ENCODE data around the gene BAK1. TPM values are rescaled to one million over a fixed set of nuclear protein-coding genes. Genes with fewer than 3 reads are reported as not detected.
A peak's percentile ranks its signal among the peaks of the same experiment; 100 is the strongest.

Gene BAK1
- total RNA-seq, 3 donors from 2014 or later, result 6.7 to 11.1 (median 7.0) TPM

- no peaks in the 10 kb centered on the region for H3K9me3 ChIP-seq
- no peaks in the 10 kb centered on the region for H3K4me1 ChIP-seq
- intact Hi-C loops (cut with DNase I; ENCODE audit: low total_unique reads), result no loop called here
- DNase-seq (ENCODE audit: low spot score in 2 of 2), result no peak
- no peak overlapping the region for H3K4me3 ChIP-seq
- H3K27ac ChIP-seq, result no peak overlapping the region
- no peaks in the 10 kb centered on the region for H3K36me3 ChIP-seq
- H3K27me3 ChIP-seq, result no peaks in the 10 kb centered on the region
- TF ChIP-seq, protein P1, sequence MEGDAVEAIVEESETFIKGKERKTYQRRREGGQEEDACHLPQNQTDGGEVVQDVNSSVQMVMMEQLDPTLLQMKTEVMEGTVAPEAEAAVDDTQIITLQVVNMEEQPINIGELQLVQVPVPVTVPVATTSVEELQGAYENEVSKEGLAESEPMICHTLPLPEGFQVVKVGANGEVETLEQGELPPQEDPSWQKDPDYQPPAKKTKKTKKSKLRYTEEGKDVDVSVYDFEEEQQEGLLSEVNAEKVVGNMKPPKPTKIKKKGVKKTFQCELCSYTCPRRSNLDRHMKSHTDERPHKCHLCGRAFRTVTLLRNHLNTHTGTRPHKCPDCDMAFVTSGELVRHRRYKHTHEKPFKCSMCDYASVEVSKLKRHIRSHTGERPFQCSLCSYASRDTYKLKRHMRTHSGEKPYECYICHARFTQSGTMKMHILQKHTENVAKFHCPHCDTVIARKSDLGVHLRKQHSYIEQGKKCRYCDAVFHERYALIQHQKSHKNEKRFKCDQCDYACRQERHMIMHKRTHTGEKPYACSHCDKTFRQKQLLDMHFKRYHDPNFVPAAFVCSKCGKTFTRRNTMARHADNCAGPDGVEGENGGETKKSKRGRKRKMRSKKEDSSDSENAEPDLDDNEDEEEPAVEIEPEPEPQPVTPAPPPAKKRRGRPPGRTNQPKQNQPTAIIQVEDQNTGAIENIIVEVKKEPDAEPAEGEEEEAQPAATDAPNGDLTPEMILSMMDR (IDR thresholded peaks at IDR 0.05), result no peak
- TF ChIP-seq POLR2A (IDR thresholded peaks at IDR 0.05), result no peak
- TF ChIP-seq POLR2AphosphoS5 (IDR thresholded peaks at IDR 0.05), result no peak
Measured at GRCh38 chr6:33595001-33595846, 15.1 kb upstream of the BAK1 start.

- peak overlapping the region in 2 of 3 donors; percentile 42 to 63 for H3K4me3 ChIP-seq
- no peaks in the 10 kb centered on the region for H3K9me3 ChIP-seq
Measured at GRCh38 chr6:33593414-33593727, 13.3 kb upstream of the BAK1 start.

DNA sequence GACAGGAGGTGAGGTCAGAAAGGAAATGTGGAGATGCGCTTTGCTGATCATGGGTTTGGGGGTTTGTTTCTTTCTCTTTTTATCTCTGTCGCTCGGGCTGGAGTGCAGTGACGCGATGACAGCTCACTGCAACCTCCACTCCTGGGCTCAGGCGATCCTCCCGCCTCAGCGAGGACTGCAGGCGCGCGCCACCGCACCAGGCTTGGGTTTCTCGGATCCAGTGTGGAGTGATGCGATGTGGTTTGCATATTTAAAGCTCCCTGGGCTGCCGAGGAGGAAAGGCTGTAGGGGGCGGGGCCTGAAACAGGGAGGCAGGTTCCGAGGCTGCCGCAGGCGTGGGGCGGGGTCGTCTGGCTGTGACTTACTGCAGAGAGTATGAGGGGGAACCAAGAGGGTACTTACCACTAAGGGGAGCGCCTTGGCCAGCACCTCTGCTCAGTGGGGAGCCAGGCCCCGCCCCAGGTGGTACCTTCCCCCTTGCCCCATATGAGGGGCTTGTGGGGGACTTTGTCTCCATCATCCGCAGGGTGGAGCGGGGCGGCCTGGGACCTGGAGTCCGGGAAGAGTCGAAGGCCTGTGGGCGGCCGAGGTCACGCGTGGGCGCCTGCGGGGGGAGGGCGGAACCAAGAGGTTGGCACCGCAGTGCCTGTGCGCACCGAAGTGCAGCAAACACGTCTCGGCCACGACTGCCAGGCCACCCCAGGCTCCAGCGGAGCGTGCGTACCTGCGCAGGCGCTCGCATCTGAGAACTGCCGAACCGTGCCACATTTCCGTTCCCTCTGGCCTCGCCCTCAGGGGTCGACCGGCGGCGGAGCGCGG, 12.7 kb upstream of the BAK1 start:
- peak overlapping the region in 2 of 3 donors; percentile 42 to 63 for H3K4me3 ChIP-seq
- no peaks in the 10 kb centered on the region for H3K9me3 ChIP-seq
- TF ChIP-seq, protein P1 (IDR thresholded peaks at IDR 0.05), result no peak
- TF ChIP-seq POLR2AphosphoS5 (IDR thresholded peaks at IDR 0.05), result no peak
- no peak for TF ChIP-seq POLR2A (IDR thresholded peaks at IDR 0.05)
- no peak for DNase-seq (ENCODE audit: low spot score in 2 of 2)
- peak overlapping the region in 1 of 2 donors; percentile 40 for H3K27ac ChIP-seq
- H3K27me3 ChIP-seq, result no peaks in the 10 kb centered on the region
- H3K4me1 ChIP-seq, result no peaks in the 10 kb centered on the region
- intact Hi-C loops (cut with DNase I; ENCODE audit: low total_unique reads), result no loop called here
- H3K36me3 ChIP-seq, result no peaks in the 10 kb centered on the region

More at GRCh38 chr6:33593414-33593727, 13.3 kb upstream of the BAK1 start:
- no peak for DNase-seq (ENCODE audit: low spot score in 2 of 2)
- H3K27ac ChIP-seq, result peak overlapping the region in 1 of 2 donors; percentile 40
- no peaks in the 10 kb centered on the region for H3K27me3 ChIP-seq
- TF ChIP-seq POLR2A (IDR thresholded peaks at IDR 0.05) (no peak), POLR2AphosphoS5 (IDR thresholded peaks at IDR 0.05) (no peak)
- TF ChIP-seq, protein P1 (IDR thresholded peaks at IDR 0.05), result no peak
- no peaks in the 10 kb centered on the region for H3K4me1 ChIP-seq
- intact Hi-C loops (cut with DNase I; ENCODE audit: low total_unique reads), result no loop called here
- H3K36me3 ChIP-seq, result no peaks in the 10 kb centered on the region

DNA sequence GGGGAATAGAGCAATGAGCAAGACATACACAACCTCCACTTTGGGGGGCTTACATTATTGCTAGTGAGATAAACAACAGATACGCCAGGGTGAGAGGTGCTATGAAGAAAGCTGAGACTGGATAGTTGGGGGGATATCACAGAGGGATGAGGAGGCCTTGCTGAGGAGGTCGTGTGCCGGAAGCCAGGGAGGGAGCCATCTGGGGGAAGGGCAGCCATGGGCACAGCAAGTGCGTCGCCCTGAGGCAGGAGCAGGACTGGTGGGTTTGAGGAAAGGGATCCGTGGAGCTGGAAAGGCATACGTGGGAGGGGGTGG, 12.2 kb upstream of the BAK1 start:
- TF ChIP-seq, protein P1 (IDR thresholded peaks at IDR 0.05), result no peak
- no peak for TF ChIP-seq POLR2AphosphoS5 (IDR thresholded peaks at IDR 0.05)
- no peak for TF ChIP-seq POLR2A (IDR thresholded peaks at IDR 0.05)
- no peaks in the 10 kb centered on the region for H3K36me3 ChIP-seq
- no peaks in the 10 kb centered on the region for H3K9me3 ChIP-seq
- H3K4me1 ChIP-seq, result no peaks in the 10 kb centered on the region
- H3K4me3 ChIP-seq, result no peak overlapping the region
- intact Hi-C loops (cut with DNase I; ENCODE audit: low total_unique reads), result no loop called here
- DNase-seq (ENCODE audit: low spot score in 2 of 2), result no peak
- H3K27ac ChIP-seq, result no peak overlapping the region
- no peaks in the 10 kb centered on the region for H3K27me3 ChIP-seq
